Glutamatergic neuron (in vitro differentiated cells): Measurements from ENCODE around the gene MYF5. TPM values are rescaled to one million over a fixed set of nuclear protein-coding genes. Genes with fewer than 3 reads are reported as not detected.

Experiments
- DNase-seq: peaks from one replicate; pipeline ENCODE4 v3.0.0; 2022
- H3K27ac Mint-ChIP-seq: one replicate; pipeline ENCODE4 v1.8.0; 2020; ENCODE audit warnings: mild to moderate bottlenecking, mixed read lengths, inconsistent platforms; ENCODE audit not compliant: unreplicated experiment
- H3K27me3 Mint-ChIP-seq: one replicate; pipeline ENCODE4 v1.8.0; 2020; ENCODE audit warnings: mild to moderate bottlenecking, moderate library complexity, mixed read lengths, inconsistent platforms; ENCODE audit not compliant: unreplicated experiment
- H3K36me3 Mint-ChIP-seq: one replicate; pipeline ENCODE4 v1.8.0; 2020; ENCODE audit warnings: mild to moderate bottlenecking, mixed read lengths, inconsistent platforms; ENCODE audit not compliant: unreplicated experiment
- H3K4me1 Mint-ChIP-seq: one replicate; pipeline ENCODE4 v1.8.0; 2020; ENCODE audit warnings: mild to moderate bottlenecking, low read depth, mixed read lengths, inconsistent platforms; ENCODE audit not compliant: unreplicated experiment
- H3K4me3 Mint-ChIP-seq: one replicate; pipeline ENCODE4 v1.8.0; 2020; ENCODE audit warnings: mild to moderate bottlenecking, mixed read lengths, inconsistent platforms; ENCODE audit not compliant: unreplicated experiment
- H3K9me3 Mint-ChIP-seq: one replicate; pipeline ENCODE4 v1.8.0; 2020; ENCODE audit warnings: mild to moderate bottlenecking, moderate library complexity, mixed read lengths, inconsistent platforms; ENCODE audit not compliant: unreplicated experiment
- CTCF ChIP-seq: fragments of 200-600 bp; sonication (generic); IDR thresholded peaks from one replicate; pipeline ENCODE4 v1.5.0; 2021; ENCODE audit not compliant: partially characterized antibody, unreplicated experiment
- total RNA-seq: library from RNA; stranded (reverse); fragmentation: NEBNext Ultra II Directional; extraction: Animal tissue kit (Norgen Biotek cat#: 25700); gene quantifications from one replicate; pipeline ENCODE4 v1.2.1, GENCODE V29; 2021; ENCODE audit not compliant: unreplicated experiment

Gene MYF5
- total RNA-seq, 1 donor from 2014 or later, result not detected

GRCh38 chr12:80707830-80708258 lies 8.9 kb upstream of the MYF5 start:
- H3K27ac Mint-ChIP-seq, result no peak overlapping the region
- H3K4me1 Mint-ChIP-seq, result peaks cover 2% of the 10 kb centered on the region
- no peak for TF ChIP-seq CTCF
- peak; percentile 27 for DNase-seq
- H3K36me3 Mint-ChIP-seq, result no peaks in the 10 kb centered on the region
- H3K27me3 Mint-ChIP-seq, result peaks cover 13% of the 10 kb centered on the region
- peaks cover 4% of the 10 kb centered on the region for H3K9me3 Mint-ChIP-seq
- H3K4me3 Mint-ChIP-seq, result peak overlapping the region; percentile 83

GRCh38 chr12:80708259-80708974 lies 8.3 kb upstream of the MYF5 start:
- no peak for TF ChIP-seq CTCF
- H3K4me3 Mint-ChIP-seq, result peak overlapping the region; percentile 83
- H3K36me3 Mint-ChIP-seq, result no peaks in the 10 kb centered on the region
- peaks cover 4% of the 10 kb centered on the region for H3K9me3 Mint-ChIP-seq
- peaks cover 2% of the 10 kb centered on the region for H3K4me1 Mint-ChIP-seq
- DNase-seq, result peak; percentile 48
- peaks cover 13% of the 10 kb centered on the region for H3K27me3 Mint-ChIP-seq
- H3K27ac Mint-ChIP-seq, result no peak overlapping the region

GRCh38 chr12:80708975-80709328 lies 7.8 kb upstream of the MYF5 start:
- Mint-ChIP-seq H3K27ac (no peak overlapping the region), H3K9me3 (peaks cover 4% of the 10 kb centered on the region), H3K4me3 (peak overlapping the region; percentile 83), H3K27me3 (peaks cover 15% of the 10 kb centered on the region), H3K36me3 (no peaks in the 10 kb centered on the region), H3K4me1 (peaks cover 2% of the 10 kb centered on the region)
- DNase-seq, result no peak
- TF ChIP-seq CTCF, result no peak

- peaks cover 4% of the 10 kb centered on the region for H3K9me3 Mint-ChIP-seq
These were observed 6.6 kb upstream of the MYF5 start for GRCh38 chr12:80709811-80710726.

More at GRCh38 chr12:80709811-80710726, 6.6 kb upstream of the MYF5 start:
- Mint-ChIP-seq H3K4me3 (no peak overlapping the region), H3K4me1 (peaks cover 6% of the 10 kb centered on the region), H3K36me3 (no peaks in the 10 kb centered on the region), H3K27ac (no peak overlapping the region), H3K27me3 (peaks cover 16% of the 10 kb centered on the region)
- peak; percentile 74 for TF ChIP-seq CTCF
- DNase-seq, result peak; percentile 50
